Left ventricle myocardium superior (tissue), 1 donor: ENCODE results near the gene LUM. TPM values are rescaled to one million over a fixed set of nuclear protein-coding genes. Genes with fewer than 3 reads are reported as not detected.
A peak's percentile ranks its signal among the peaks of the same experiment; 100 is the strongest.

Experiments used
- ATAC-seq: fragments of 200-7000 bp; cut with Tn5 transposase; one replicate; pipeline ENCODE4 v1.9.1; 2020; ENCODE audit warnings: mild to moderate bottlenecking, moderate library complexity
- DNase-seq: peaks from one replicate; pipeline ENCODE4 v3.0.0-alpha.2; 2020
- intact Hi-C: fragments of 100-400 bp; cut with micrococcal nuclease; formaldehyde crosslinking; loops from one replicate; pipeline ENCODE4 v1.11.0; 2022
- long read RNA-seq: library from polyadenylated mRNA; unstranded; transcript quantifications from one replicate; pipeline ENCODE4 v2.0.0, GENCODE V29; 2021
- total RNA-seq: library from RNA; stranded (reverse); fragmentation: NEBNext Ultra II Directional; extraction: Animal tissue kit (Norgen Biotek cat#: 25700); gene quantifications from one replicate; pipeline ENCODE4 v1.2.1, GENCODE V29; 2021
- donor health status: DM: no; HTN: yes; CAD: no; lungs with severe emphysema.

The LUM gene
- 52.0 TPM for total RNA-seq
- long read RNA-seq, transcript LUM-201 (3 exons, 3,008 nt) = major isoform, 60 of 60 reads
- long read RNA-seq, partial matches to known transcripts = 0 of 60 reads
- long read RNA-seq, other reads (novel, unspliced or antisense) = 0 of 60 reads

DNA sequence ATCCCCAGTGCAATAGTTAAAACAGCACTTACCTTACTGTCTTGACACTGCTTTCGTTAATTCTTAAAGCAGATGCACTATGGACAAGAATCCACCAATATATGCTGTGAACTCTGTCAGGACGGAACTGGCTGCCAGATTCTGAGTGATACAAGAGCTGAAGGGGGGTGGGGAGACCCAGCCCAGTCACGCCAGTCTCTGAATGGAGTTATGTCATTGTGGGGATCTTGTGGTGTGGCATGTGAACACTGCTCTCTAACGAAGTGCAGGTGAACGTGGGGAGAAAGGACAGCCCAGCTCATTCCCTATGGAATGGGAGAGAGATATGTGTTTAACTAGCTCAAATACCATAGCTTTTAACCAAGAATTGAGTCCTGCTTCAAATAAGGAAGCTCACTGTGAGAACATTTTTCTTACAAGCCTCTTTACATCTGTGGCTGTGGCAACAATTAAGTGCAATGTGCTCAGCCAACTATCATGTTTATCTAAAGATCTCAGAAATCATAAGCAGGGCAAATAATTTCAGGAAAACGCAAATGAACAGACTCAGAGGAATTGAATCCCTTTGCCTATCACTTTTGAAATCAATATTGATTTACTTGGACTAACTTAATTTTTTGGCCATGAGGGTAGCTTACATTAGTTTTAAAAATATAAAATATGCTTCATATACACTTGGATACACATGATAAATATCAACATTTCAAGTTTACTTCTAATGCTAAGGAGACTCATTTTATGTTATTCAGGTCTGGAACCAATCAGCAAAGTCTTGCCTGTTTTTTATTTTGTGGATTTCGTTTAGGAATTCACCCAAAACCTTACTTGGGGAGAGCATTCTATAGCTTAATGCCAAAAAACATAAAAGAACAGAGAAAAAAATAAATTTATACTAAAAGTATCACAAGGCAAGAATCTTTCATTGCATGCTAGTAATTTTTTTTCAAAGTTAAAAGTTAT, at the start of gene LUM:
TSS of gene LUM (minus strand) at position 129 of the 960 bp plus-strand sequence. CDS start 2,515 bp downstream, outside the sequence.
- peak; percentile 45 for DNase-seq
- peak; percentile 75 for ATAC-seq
- intact Hi-C loops = no loop called here

GRCh38 chr12:91161009-91161408, 49.7 kb upstream of the LUM start:
- intact Hi-C loops = no loop called here
- no peak for ATAC-seq
- DNase-seq = no peak

DNA sequence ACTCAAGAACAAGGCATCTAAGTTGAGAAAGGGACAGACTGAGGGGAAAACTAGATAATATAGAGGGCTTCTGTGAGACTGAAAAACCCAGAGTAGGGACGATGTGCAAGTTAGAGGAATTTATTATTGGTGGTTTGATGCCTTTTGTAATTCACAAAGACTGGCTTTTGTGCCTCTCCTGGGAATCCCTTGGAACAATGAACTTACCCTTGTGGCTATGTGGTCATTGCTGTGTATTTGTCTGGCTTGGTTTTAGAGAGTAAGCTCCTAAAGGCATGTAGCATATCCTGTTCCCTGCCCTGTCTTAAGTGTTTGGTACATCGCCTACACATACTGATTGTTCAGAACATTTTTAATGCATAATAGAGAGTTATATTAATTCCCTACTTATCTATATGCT, 44.7 kb upstream of the LUM start:
- no peak for DNase-seq
- intact Hi-C loops = no loop called here

GRCh38 chr12:91154131-91154530, 42.8 kb upstream of the LUM start:
- intact Hi-C loops = no loop called here
- DNase-seq = no peak
- ATAC-seq = no peak

More for the DNA sequence above, 44.7 kb upstream of the LUM start:
- peak; percentile 17 for ATAC-seq

- intact Hi-C loops = no loop called here
- ATAC-seq (no peak), DNase-seq (no peak)
These were observed 32.8 kb upstream of the LUM start for GRCh38 chr12:91144053-91144452.

GRCh38 chr12:91143206-91143605, 31.9 kb upstream of the LUM start:
- no peak for DNase-seq
- ATAC-seq = no peak

GRCh38 chr12:91142221-91142631, 30.9 kb upstream of the LUM start:
- intact Hi-C loops = no loop called here
- ATAC-seq (peak; percentile 77), DNase-seq (peak; percentile 18)

More at GRCh38 chr12:91143206-91143605, 31.9 kb upstream of the LUM start:
- intact Hi-C loops = no loop called here

DNA sequence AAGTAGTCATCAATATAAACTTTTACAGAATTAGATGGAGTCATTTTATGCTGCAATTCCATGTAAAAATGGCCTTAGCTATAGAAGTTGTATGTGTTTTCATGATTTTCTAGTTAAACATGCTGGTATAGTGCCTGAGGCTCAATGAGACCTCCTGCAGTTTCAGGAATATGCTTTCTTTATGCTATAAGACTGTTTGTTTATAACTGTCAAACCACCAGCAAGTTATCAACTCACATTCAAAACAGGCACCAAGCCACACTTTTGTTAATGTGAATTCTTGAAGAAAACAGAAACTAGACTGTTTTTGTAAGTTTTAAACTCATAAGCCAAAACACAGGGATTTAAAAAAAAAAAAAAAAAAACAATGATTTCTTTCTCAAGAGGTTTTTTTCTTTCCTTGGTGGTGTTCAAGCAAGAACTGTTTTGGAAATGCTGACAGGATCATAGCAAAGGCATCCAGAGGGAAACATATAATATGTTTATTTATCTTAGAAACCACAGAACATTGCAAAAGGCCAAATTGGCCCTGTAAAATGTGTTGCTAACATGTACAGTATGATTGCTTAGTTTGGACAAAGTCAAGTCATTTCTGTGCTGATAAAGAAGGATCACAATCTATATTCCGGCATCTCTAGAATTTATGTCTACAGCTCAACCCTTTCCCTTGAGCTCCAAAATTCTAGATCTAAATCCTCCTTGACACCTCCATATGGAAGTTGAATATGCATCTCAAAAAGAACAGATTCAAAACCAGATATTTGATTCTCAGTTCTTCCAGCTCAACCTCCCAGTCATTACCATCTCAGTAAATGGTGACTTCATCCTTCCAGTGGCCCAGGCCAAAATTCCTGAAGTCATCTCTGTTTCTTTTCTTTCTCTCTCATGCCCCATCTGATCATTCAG, 29.0 kb upstream of the LUM start:
- no peak for DNase-seq
- intact Hi-C loops = no loop called here
- ATAC-seq = peak; percentile 73

DNA sequence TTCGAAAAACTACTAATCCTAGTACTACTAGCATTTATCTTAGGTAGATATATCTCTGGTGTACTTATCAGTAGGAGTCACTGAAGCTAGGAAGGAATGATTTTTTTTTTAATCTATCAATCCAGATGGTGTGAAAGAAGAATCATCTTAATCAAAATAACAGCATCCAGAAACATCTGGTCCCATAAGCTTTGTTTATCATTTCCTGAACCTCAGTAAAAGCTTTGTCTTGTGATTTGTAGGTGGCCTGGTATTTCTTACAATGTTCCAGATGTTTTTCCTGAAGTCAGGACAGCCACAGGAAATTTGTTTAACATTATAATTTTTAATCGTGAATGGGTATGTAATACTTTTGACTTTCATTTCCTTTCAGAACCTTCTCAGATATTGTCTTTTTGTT, 28.0 kb upstream of the LUM start:
- no peak for DNase-seq
- no peak for ATAC-seq
- intact Hi-C loops = no loop called here

GRCh38 chr12:91138337-91138920, 27.1 kb upstream of the LUM start:
- intact Hi-C loops = no loop called here
- no peak for DNase-seq
- peak; percentile 42 for ATAC-seq

DNA sequence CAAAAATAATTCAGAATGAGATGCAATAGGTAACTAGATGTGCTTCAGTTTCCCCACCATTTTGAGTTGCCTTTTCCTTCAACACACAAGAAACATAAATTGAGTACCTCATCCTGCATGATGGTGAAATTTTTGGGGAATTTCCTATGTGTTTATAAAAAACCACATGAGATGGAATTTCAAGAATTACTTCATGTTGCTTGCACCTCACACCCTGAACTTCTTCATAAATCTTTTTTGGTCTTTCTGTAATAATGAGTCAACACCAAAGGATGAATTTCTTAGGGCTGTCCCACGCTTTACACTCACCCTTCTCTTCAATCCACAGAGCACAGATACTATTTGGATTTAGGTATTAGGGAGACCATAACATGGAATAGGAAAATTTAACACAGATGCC, 22.6 kb upstream of the LUM start:
- intact Hi-C loops = no loop called here
- DNase-seq = no peak
- ATAC-seq = no peak

- ATAC-seq (no peak), DNase-seq (no peak)
- intact Hi-C loops = no loop called here
These were observed 18.5 kb upstream of the LUM start for GRCh38 chr12:91129662-91130362.

- DNase-seq (no peak), ATAC-seq (no peak)
- intact Hi-C loops = no loop called here
These were observed 16.5 kb upstream of the LUM start for GRCh38 chr12:91127751-91128150.

- intact Hi-C loops = no loop called here
- no peak for ATAC-seq
- no peak for DNase-seq
These were observed 16.0 kb upstream of the LUM start for GRCh38 chr12:91127306-91127705.

- ATAC-seq = no peak
- no peak for DNase-seq
- intact Hi-C loops = no loop called here
These were observed 15.2 kb upstream of the LUM start for GRCh38 chr12:91126516-91126915.

GRCh38 chr12:91123236-91123916, 12.1 kb upstream of the LUM start:
- ATAC-seq (no peak), DNase-seq (no peak)
- intact Hi-C loops = no loop called here

DNA sequence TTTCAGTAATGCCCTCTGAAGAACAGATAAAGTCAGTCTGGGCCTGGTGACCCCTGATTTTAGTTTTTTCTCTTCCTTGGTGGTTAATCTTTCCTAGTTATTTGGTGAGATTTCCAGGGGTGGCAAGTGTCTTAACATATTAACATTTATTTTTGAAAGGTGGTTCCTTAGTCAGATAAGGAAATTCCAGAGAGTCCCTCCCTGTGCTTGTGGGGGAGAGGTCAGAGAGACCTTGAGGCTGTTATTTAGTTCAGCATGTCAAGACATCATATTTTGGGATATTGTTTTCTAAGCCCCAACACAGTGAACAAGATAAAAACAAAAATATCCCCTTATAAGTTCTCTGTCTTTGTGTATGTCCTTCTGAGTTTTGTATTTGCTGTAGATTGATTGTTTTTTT, 9.5 kb upstream of the LUM start:
- DNase-seq (no peak), ATAC-seq (no peak)
- intact Hi-C loops = no loop called here

GRCh38 chr12:91119089-91119488, 7.8 kb upstream of the LUM start:
- DNase-seq (no peak), ATAC-seq (no peak)
- intact Hi-C loops = no loop called here
